K562 (cell line): ENCODE data around the gene MRPS18B. TPM values are rescaled to one million over a fixed set of nuclear protein-coding genes. Genes with fewer than 3 reads are reported as not detected.
A peak's percentile ranks its signal among the peaks of the same experiment; 100 is the strongest.

Experiments
- ARNT ChIP-seq, 2 experiments: fragments of 450-650 bp; IDR thresholded peaks; 2 replicates each; pipeline ENCODE4 v1.6.1; 2016; ENCODE audit warnings: mild to moderate bottlenecking in 1 of 2
- BACH1 ChIP-seq: fragments of 200-800 bp; sonication (Bioruptor generic); IDR thresholded peaks from 2 replicates; pipeline ENCODE4 v1.6.1; 2016; ENCODE audit warnings: missing genetic modification characterization, missing compliant biosample characterization
- CBFA2T3 ChIP-seq: fragments of 450-650 bp; IDR thresholded peaks from 2 replicates; pipeline ENCODE4 v1.6.1; 2017
- EZH2 ChIP-seq: IDR thresholded peaks from 2 replicates; pipeline ENCODE4 v1.6.1; 2012; ENCODE audit warnings: low read depth, mild to moderate bottlenecking, inconsistent platforms, low read length, borderline replicate concordance
- GTF3C2 ChIP-seq: IDR thresholded peaks from 3 replicates; pipeline ENCODE4 v1.6.1; 2011; ENCODE audit warnings: borderline replicate concordance, mild to moderate bottlenecking, moderate library complexity; ENCODE audit not compliant: insufficient read length; ENCODE audit errors: extremely low read depth
- HMGN3 ChIP-seq: IDR thresholded peaks from 2 replicates; pipeline ENCODE4 v1.6.1; 2011; ENCODE audit warnings: borderline replicate concordance, low read depth, mild to moderate bottlenecking, mixed read lengths, low read length; ENCODE audit not compliant: insufficient read length; ENCODE audit errors: extremely low read depth
- KLF13 ChIP-seq: fragments of 450-650 bp; IDR thresholded peaks from 2 replicates; pipeline ENCODE4 v1.6.1; 2016; ENCODE audit warnings: missing genetic modification characterization, low read depth, mild to moderate bottlenecking, missing compliant biosample characterization, moderate library complexity, borderline replicate concordance
- MEF2A ChIP-seq: IDR thresholded peaks from 2 replicates; pipeline ENCODE4 v1.6.1; 2011; ENCODE audit warnings: low read depth, mild to moderate bottlenecking, low read length, moderate library complexity; ENCODE audit not compliant: control insufficient read depth
- PREB ChIP-seq: sonication (generic); formaldehyde crosslinking; IDR thresholded peaks from 2 replicates; pipeline ENCODE4 v1.8.1; 2023; ENCODE audit warnings: mild to moderate bottlenecking, missing genetic modification reagents
- RBM25 ChIP-seq: fragments of 200-400 bp; formaldehyde crosslinking; IDR thresholded peaks from 2 replicates; pipeline ENCODE4 v1.6.1; 2018; ENCODE audit warnings: low read length, low read depth, moderate library complexity; ENCODE audit not compliant: severe bottlenecking
- SMARCA5 ChIP-seq: fragments of 450-650 bp; IDR thresholded peaks from 2 replicates; pipeline ENCODE4 v1.6.1; 2016
- SPI1 ChIP-seq: IDR thresholded peaks from 2 replicates; pipeline ENCODE4 v1.6.1; 2011; ENCODE audit warnings: low read depth, low read length, control low read depth, borderline replicate concordance
- SUPT5H ChIP-seq: fragments of 450-650 bp; IDR thresholded peaks from 2 replicates; pipeline ENCODE4 v1.6.1; 2016
- TFAP4 ChIP-seq: sonication (generic); formaldehyde crosslinking; IDR thresholded peaks from 2 replicates; pipeline ENCODE4 v1.8.0; 2022; ENCODE audit warnings: missing genetic modification reagents, mild to moderate bottlenecking, moderate library complexity, borderline replicate concordance
- ZNF77 ChIP-seq: fragments of 250-450 bp; sonication (Bioruptor Pico); IDR thresholded peaks from 2 replicates; pipeline ENCODE4 v1.5.0; 2020
- polyA plus RNA-seq, 8 experiments: library from polyadenylated mRNA; depleted of rRNA in 4 of 8; stranded (reverse) in 5 of 8; unstranded in 3 of 8; fragments of >200 nt; fragmentation: Nextera tagmentation in 2 of 8; fragmentation: Illumina TruSeq in 1 of 8; extraction: Ambion mirVana in 2 of 8; extraction: Trizol in 1 of 8; gene quantifications; 2 replicates each; pipeline versions ENCODE4 v1.2.1 to v1.2.3, GENCODE V29; 2011 to 2014; ENCODE audit warnings: inconsistent platforms in 1 of 8, missing spikeins in 1 of 8
- total RNA-seq, 7 experiments: library from RNA; depleted of rRNA in 6 of 7; stranded (reverse); fragments of >200 nt in 6 of 7; fragmentation: Illumina TruSeq in 2 of 7; extraction: Trizol in 2 of 7; gene quantifications; 2 replicates each; pipeline versions ENCODE4 v1.2.1 to v1.2.3, GENCODE V29; 2011 to 2021; ENCODE audit warnings: low replicate concordance in 1 of 7
- TF ChIP-seq, protein P1 (sequence below): fragments of 250-450 bp; sonication (Bioruptor Pico); IDR thresholded peaks from 2 replicates; pipeline ENCODE4 v1.6.1; 2021; ENCODE audit warnings: mild to moderate bottlenecking
- TF ChIP-seq, protein P2 (sequence below): fragments of 250-450 bp; sonication (Bioruptor Pico); IDR thresholded peaks from 2 replicates; pipeline ENCODE4 v1.5.1; 2021; ENCODE audit warnings: mild to moderate bottlenecking
- TF ChIP-seq, protein P3 (sequence below): IDR thresholded peaks from 2 replicates; pipeline ENCODE4 v1.6.1; 2011; ENCODE audit warnings: borderline replicate concordance, low read depth, mild to moderate bottlenecking, moderate library complexity, low read length; ENCODE audit not compliant: insufficient read depth, poor library complexity, severe bottlenecking

The MRPS18B gene
- total and polyA plus RNA-seq, 9 of the 15 experiments (the other 6 are each of a cell fraction or from before 2014, with no cell fraction given), result 132 to 383 (median 178) TPM

GRCh38 chr6:30614044-30614842 is 3.4 kb upstream of the MRPS18B start (continued):
- no peak; the same call in 1 of the 2 replicates for TF ChIP-seq BACH1 (tag)
- no peak for TF ChIP-seq KLF13 (tag)
- 0 out of 2 replicates have a peak, but pooled peaks have one; percentile 73 for TF ChIP-seq ZNF77 (CRISPR knock-in tag)
- TF ChIP-seq, protein P1, sequence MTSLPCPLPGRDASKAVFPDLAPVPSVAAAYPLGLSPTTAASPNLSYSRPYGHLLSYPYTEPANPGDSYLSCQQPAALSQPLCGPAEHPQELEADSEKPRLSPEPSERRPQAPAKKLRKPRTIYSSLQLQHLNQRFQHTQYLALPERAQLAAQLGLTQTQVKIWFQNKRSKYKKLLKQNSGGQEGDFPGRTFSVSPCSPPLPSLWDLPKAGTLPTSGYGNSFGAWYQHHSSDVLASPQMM (CRISPR knock-in tag), result no peak
- no peak for TF ChIP-seq MEF2A
- no peak for TF ChIP-seq RBM25
- TF ChIP-seq SUPT5H, result peak; percentile 71
- TF ChIP-seq, protein P2, sequence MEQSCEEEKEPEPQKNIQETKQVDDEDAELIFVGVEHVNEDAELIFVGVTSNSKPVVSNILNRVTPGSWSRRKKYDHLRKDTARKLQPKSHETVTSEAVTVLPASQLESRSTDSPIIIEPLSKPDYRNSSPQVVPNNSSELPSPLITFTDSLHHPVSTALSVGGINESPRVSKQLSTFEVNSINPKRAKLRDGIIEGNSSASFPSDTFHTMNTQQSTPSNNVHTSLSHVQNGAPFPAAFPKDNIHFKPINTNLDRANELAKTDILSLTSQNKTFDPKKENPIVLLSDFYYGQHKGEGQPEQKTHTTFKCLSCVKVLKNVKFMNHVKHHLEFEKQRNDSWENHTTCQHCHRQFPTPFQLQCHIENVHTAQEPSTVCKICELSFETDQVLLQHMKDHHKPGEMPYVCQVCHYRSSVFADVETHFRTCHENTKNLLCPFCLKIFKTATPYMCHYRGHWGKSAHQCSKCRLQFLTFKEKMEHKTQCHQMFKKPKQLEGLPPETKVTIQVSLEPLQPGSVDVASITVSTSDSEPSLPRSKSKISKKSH, result no peak
- no peak for TF ChIP-seq SPI1
- TF ChIP-seq, protein P3, sequence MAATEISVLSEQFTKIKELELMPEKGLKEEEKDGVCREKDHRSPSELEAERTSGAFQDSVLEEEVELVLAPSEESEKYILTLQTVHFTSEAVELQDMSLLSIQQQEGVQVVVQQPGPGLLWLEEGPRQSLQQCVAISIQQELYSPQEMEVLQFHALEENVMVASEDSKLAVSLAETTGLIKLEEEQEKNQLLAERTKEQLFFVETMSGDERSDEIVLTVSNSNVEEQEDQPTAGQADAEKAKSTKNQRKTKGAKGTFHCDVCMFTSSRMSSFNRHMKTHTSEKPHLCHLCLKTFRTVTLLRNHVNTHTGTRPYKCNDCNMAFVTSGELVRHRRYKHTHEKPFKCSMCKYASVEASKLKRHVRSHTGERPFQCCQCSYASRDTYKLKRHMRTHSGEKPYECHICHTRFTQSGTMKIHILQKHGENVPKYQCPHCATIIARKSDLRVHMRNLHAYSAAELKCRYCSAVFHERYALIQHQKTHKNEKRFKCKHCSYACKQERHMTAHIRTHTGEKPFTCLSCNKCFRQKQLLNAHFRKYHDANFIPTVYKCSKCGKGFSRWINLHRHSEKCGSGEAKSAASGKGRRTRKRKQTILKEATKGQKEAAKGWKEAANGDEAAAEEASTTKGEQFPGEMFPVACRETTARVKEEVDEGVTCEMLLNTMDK, result no peak
- no peak for TF ChIP-seq SMARCA5
- TF ChIP-seq HMGN3, result no peak
- no peak; a peak in 2 of 4 replicates for TF ChIP-seq ARNT (IDR thresholded peaks at IDR 0.05)
- no peak for TF ChIP-seq CBFA2T3
- no peak for TF ChIP-seq GTF3C2
- TF ChIP-seq TFAP4 (CRISPR knock-in tag), result no peak
- no peak for TF ChIP-seq EZH2
- no peak for TF ChIP-seq PREB (CRISPR knock-in tag)
